ENCODE data around the gene SPACA6. TPM values are rescaled to one million over a fixed set of nuclear protein-coding genes. Genes with fewer than 3 reads are reported as not detected.

The SPACA6 gene
- total RNA-seq, 1 donor from 2014 or later = 27.2 TPM

DNA sequence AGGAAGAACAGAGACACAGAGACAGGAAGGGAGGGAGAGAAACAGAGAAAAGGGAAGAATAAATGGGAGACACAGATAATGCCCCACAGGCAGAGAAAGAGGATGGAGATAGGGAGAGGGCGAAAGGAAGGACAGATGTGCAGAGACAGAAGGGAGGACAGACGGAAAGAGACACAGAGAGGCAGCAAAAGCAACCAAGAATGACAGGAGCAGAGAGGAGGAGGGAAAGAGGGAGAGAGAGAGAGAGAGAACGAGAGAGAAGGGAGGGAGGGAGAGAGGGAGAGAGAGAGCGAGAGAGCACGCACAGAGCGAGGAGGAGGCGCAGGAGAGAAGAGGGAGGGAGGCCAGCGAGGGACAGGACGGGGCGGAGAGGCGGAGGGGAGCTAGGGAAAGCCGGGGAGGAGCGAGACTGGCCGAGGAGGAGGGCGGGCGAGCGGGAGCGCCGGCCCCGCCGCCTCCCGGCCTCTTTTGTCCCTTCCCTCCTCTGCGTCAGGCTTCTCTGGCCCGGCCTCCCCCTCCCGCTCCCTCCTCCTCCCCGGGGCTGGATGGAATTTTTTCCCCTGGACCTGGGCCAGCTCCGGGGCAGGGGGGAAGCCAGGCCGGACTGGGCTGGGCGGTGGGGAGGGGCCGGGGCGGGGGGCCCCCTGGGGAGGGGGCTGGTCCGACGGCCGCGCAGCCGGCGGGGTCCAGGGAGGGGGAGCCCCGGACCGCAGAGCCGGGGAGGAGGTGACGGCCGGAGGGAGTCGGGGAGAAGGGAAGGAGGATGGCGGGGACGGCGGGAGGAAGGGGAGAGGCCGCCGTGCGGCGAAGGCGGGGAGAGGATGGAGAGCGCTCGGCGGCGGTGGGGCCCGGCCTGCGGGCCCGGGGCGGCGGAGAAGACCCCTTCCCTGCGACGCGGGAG, 4.2 kb upstream of the SPACA6 start:
- peaks cover 17% of the 10 kb centered on the region for H3K9me3 Mint-ChIP-seq (ENCODE audit: unreplicated experiment)
- H3K4me1 Mint-ChIP-seq (ENCODE audit: low read depth, unreplicated experiment) = peaks cover 21% of the 10 kb centered on the region
- peaks cover 13% of the 10 kb centered on the region for H3K27me3 Mint-ChIP-seq (ENCODE audit: unreplicated experiment)
- peak overlapping the region; percentile 96 for H3K4me3 Mint-ChIP-seq (ENCODE audit: unreplicated experiment)
- H3K36me3 Mint-ChIP-seq (ENCODE audit: unreplicated experiment) = peaks cover 3% of the 10 kb centered on the region
- TF ChIP-seq, protein P1, sequence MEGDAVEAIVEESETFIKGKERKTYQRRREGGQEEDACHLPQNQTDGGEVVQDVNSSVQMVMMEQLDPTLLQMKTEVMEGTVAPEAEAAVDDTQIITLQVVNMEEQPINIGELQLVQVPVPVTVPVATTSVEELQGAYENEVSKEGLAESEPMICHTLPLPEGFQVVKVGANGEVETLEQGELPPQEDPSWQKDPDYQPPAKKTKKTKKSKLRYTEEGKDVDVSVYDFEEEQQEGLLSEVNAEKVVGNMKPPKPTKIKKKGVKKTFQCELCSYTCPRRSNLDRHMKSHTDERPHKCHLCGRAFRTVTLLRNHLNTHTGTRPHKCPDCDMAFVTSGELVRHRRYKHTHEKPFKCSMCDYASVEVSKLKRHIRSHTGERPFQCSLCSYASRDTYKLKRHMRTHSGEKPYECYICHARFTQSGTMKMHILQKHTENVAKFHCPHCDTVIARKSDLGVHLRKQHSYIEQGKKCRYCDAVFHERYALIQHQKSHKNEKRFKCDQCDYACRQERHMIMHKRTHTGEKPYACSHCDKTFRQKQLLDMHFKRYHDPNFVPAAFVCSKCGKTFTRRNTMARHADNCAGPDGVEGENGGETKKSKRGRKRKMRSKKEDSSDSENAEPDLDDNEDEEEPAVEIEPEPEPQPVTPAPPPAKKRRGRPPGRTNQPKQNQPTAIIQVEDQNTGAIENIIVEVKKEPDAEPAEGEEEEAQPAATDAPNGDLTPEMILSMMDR (IDR thresholded peaks at IDR 0.05; ENCODE audit: partially characterized antibody, unreplicated experiment) = no peak
- peak overlapping the region; percentile 99 for H3K27ac Mint-ChIP-seq (ENCODE audit: unreplicated experiment)
- peak; percentile 83 for DNase-seq

DNA sequence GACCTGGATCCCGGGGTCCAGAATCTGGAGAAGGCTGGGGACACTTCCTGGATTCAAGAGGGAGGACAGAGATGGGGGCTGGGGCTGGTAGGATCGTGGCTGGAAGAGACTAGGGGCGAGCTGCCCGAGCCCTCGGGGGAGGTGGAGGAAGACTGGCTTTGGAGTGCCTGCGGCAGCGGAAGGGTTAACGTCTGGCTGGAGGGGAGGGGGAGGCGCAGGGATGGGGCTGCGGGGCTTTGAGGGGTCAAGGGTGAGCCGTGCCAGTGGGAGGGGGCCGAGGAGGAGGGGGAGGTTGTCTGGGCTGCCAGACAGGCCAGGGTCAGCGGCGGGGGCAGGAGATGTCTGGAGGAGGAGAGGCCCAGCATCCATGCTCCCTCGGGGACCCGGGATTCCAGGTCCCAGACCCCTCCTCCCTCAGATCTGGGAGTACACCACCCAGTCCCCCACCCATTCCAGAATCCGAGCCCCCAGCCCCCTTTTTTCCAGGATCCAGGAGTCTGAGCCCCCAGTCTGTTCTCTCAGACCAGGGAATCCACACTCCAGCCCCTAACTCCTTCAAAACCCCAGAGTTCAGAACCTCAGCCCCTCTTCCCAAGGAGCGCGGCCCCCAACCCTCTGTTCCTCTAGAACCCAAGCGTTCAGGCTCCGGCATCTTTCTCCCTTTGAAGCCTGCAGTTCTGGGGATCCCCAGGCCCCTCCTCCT, 3.2 kb upstream of the SPACA6 start:
- H3K27me3 Mint-ChIP-seq (ENCODE audit: unreplicated experiment) = peaks cover 16% of the 10 kb centered on the region
- TF ChIP-seq, protein P1 (IDR thresholded peaks at IDR 0.05; ENCODE audit: partially characterized antibody, unreplicated experiment) = no peak
- H3K9me3 Mint-ChIP-seq (ENCODE audit: unreplicated experiment) = peaks cover 23% of the 10 kb centered on the region
- H3K4me3 Mint-ChIP-seq (ENCODE audit: unreplicated experiment) = peak overlapping the region; percentile 87
- peak; percentile 89 for DNase-seq
- H3K4me1 Mint-ChIP-seq (ENCODE audit: low read depth, unreplicated experiment) = peaks cover 21% of the 10 kb centered on the region
- peak overlapping the region; percentile 89 for H3K27ac Mint-ChIP-seq (ENCODE audit: unreplicated experiment)
- peaks cover 13% of the 10 kb centered on the region for H3K36me3 Mint-ChIP-seq (ENCODE audit: unreplicated experiment)

DNA sequence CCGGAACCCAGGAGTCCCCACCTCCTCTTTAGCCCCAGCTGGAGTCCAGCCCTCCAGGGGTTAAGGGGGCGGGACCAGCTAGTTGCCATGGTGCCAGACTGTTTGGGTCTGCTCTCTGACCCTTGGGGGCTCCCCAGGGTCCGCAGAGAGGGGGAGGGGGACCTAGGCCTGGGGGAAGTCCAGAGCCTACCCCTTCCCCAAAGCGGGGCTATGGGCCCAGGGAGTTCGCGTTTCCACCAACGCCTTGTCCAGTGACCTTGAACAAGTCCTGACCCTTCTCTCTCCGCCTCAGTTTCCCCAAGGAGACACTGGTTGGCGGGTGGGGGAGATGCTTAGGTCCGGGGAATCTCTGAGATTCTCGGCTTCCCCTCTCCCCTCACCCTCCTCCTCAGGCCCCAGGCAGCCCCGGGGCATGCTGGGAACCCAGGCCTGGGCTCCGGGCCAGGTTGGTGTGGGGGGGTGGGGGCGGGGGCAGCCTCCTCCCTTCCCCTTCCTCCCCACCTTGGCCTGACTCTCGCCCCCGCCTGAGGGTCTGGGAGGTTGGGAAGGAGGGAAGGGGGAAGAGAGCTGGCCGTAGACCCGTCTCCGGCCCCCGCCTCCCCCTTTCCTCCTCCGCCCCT, 2.6 kb upstream of the SPACA6 start:
- TF ChIP-seq, protein P1 (IDR thresholded peaks at IDR 0.05; ENCODE audit: partially characterized antibody, unreplicated experiment) = no peak
- DNase-seq = peak; percentile 90
- Mint-ChIP-seq H3K4me3 (ENCODE audit: unreplicated experiment) (peak overlapping the region; percentile 87), H3K36me3 (ENCODE audit: unreplicated experiment) (peaks cover 18% of the 10 kb centered on the region), H3K27me3 (ENCODE audit: unreplicated experiment) (peaks cover 16% of the 10 kb centered on the region), H3K4me1 (ENCODE audit: low read depth, unreplicated experiment) (peaks cover 21% of the 10 kb centered on the region), H3K27ac (ENCODE audit: unreplicated experiment) (peak overlapping the region; percentile 22), H3K9me3 (ENCODE audit: unreplicated experiment) (peaks cover 23% of the 10 kb centered on the region)

DNA sequence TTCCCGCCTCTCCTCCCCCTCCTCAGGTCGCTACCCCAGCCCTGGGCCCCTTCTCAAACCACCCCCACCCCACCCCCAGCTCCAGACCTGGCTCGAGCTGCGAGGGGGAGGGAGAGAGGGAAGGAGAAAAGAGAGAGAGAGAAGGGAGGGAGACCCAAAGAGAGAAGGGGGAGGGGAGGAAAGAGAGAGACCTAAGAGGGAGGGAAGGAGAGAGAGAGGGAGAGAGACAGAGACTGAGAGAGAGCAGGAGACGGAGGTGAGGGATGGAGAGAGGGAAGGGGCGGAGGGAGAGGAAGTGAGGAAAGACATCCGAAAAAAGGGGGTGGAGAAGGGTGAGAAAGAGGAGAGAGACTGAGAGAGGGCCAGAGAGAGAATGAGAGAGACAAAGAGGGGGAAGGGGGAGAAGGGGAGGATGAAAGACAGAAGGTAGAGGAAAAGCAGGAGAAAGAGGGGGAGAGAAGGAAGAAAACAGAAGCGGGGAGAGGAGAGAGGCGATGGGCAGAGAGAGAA, 2.0 kb upstream of the SPACA6 start:
- DNase-seq = no peak
- peak overlapping the region; percentile 24 for H3K27ac Mint-ChIP-seq (ENCODE audit: unreplicated experiment)
- peaks cover 24% of the 10 kb centered on the region for H3K36me3 Mint-ChIP-seq (ENCODE audit: unreplicated experiment)
- TF ChIP-seq, protein P1 (IDR thresholded peaks at IDR 0.05; ENCODE audit: partially characterized antibody, unreplicated experiment) = no peak
- peaks cover 16% of the 10 kb centered on the region for H3K27me3 Mint-ChIP-seq (ENCODE audit: unreplicated experiment)
- peaks cover 23% of the 10 kb centered on the region for H3K9me3 Mint-ChIP-seq (ENCODE audit: unreplicated experiment)
- H3K4me1 Mint-ChIP-seq (ENCODE audit: low read depth, unreplicated experiment) = peaks cover 21% of the 10 kb centered on the region
- H3K4me3 Mint-ChIP-seq (ENCODE audit: unreplicated experiment) = peak overlapping the region; percentile 83

Data from glutamatergic neuron (in vitro differentiated cells).